ENCODE data around the gene TUBB1. TPM values are rescaled to one million over a fixed set of nuclear protein-coding genes. Genes with fewer than 3 reads are reported as not detected.
A peak's percentile ranks its signal among the peaks of the same experiment; 100 is the strongest.

Gene TUBB1
- total RNA-seq: not detected
- long read RNA-seq, donor 1: 0 reads
- long read RNA-seq, donor 2: 0 reads

- DNase-seq (peak in 1 of 3 donors; percentile 0), ATAC-seq (no peak)
- Histone ChIP-seq H3K4me1 (ENCODE audit: low read depth) (no peaks in the 10 kb centered on the region), H3K36me3 (ENCODE audit: low read depth) (no peaks in the 10 kb centered on the region), H3K9me3 (no peaks in the 10 kb centered on the region), H3K4me3 (no peak within 1 kb of the TSS)
- intact Hi-C loops (cut with DNase I, micrococcal nuclease): no loop called here
- TF ChIP-seq CTCF (IDR thresholded peaks at IDR 0.05): no peak
Measured at GRCh38 chr20:59019217-59019616, at the start of gene TUBB1. Gene TUBB1 (plus strand): TSS chr20:59019429. CDS start chr20:59019523, 94 bp downstream.

- intact Hi-C loops (cut with DNase I, micrococcal nuclease): no loop called here
- Histone ChIP-seq H3K4me1 (ENCODE audit: low read depth) (no peaks in the 10 kb centered on the region), H3K9me3 (no peaks in the 10 kb centered on the region), H3K36me3 (ENCODE audit: low read depth) (no peaks in the 10 kb centered on the region), H3K4me3 (no peak overlapping the region)
- ATAC-seq (no peak), DNase-seq (no peak)
- TF ChIP-seq CTCF (IDR thresholded peaks at IDR 0.05): no peak
Measured at GRCh38 chr20:58969439-58969838, 49.8 kb upstream of the TUBB1 start.

- no peak for TF ChIP-seq CTCF (IDR thresholded peaks at IDR 0.05)
- DNase-seq: no peak
- no peak overlapping the region for H3K4me3 ChIP-seq
- H3K9me3 ChIP-seq: peaks cover 3% of the 10 kb centered on the region
- intact Hi-C loops (cut with DNase I, micrococcal nuclease): no loop called here
- no peaks in the 10 kb centered on the region for H3K4me1 ChIP-seq (ENCODE audit: low read depth)
- no peak for ATAC-seq
- H3K36me3 ChIP-seq (ENCODE audit: low read depth): no peaks in the 10 kb centered on the region
Measured at GRCh38 chr20:58970146-58970545, 49.1 kb upstream of the TUBB1 start.

GRCh38 chr20:58971429-58971828, 47.8 kb upstream of the TUBB1 start:
- intact Hi-C loops (cut with DNase I, micrococcal nuclease): no loop called here
- H3K4me3 ChIP-seq: no peak overlapping the region
- H3K9me3 ChIP-seq: peaks cover 5% of the 10 kb centered on the region
- ATAC-seq (no peak), DNase-seq (no peak)
- H3K4me1 ChIP-seq (ENCODE audit: low read depth): no peaks in the 10 kb centered on the region
- H3K36me3 ChIP-seq (ENCODE audit: low read depth): no peaks in the 10 kb centered on the region
- TF ChIP-seq CTCF (IDR thresholded peaks at IDR 0.05): no peak

GRCh38 chr20:58973179-58973578, 46.0 kb upstream of the TUBB1 start:
- intact Hi-C loops (cut with DNase I, micrococcal nuclease): no loop called here
- Histone ChIP-seq H3K9me3 (peaks cover 5% of the 10 kb centered on the region), H3K4me1 (ENCODE audit: low read depth) (no peaks in the 10 kb centered on the region), H3K36me3 (ENCODE audit: low read depth) (no peaks in the 10 kb centered on the region), H3K4me3 (no peak overlapping the region)
- DNase-seq (no peak), ATAC-seq (no peak)
- TF ChIP-seq CTCF (IDR thresholded peaks at IDR 0.05): no peak

GRCh38 chr20:58973866-58974265, 45.4 kb upstream of the TUBB1 start:
- Histone ChIP-seq H3K4me3 (no peak overlapping the region), H3K9me3 (peaks cover 5% of the 10 kb centered on the region), H3K36me3 (ENCODE audit: low read depth) (no peaks in the 10 kb centered on the region), H3K4me1 (ENCODE audit: low read depth) (no peaks in the 10 kb centered on the region)
- DNase-seq: no peak
- intact Hi-C loops (cut with DNase I, micrococcal nuclease): no loop called here
- TF ChIP-seq CTCF (IDR thresholded peaks at IDR 0.05): no peak
- no peak for ATAC-seq

All from mucosa of descending colon (tissue), 3 donors.